ENCODE data around the gene WWOX.

Gene WWOX

DNA sequence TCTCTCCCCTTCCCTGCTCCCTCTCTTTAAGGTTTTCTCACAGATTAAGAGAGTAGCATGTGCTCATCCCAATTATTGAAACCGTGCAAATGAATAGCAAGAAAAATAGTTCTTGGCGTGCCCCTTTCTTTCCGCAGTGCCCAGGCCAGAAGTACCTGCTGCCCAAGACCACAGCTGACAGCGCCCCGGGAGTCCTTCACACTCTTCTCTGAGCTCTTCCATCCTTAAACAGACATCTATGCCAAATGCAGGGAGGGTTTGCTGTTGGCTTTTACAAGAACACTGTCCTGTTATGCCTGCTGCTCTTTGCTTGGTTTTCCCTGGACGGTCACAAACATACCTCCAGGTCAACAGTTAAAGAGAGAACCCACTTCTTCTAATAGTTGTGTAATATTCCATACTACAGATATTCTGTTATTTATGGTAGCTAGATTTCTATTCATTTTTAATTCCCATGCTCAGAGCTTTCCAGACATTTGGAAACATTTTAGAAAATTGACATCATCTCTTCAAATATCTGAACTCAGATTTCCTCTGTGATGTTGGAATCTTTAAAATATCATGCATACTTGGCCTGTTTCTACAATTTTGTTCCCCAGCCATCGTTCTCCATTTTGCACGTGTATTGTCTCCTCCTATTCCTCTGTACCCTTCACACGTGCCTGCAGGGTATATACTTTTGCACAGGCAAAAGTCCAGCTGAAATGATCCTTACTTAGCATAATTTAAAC is 416.7 kb downstream of the WWOX start:
- no peak for ATAC-seq
- no peak for TF ChIP-seq ESRRG (CRISPR knock-in tag; IDR thresholded peaks at IDR 0.05)
- no peak for TF ChIP-seq PPARA (CRISPR knock-in tag; IDR thresholded peaks at IDR 0.05; ENCODE audit: borderline replicate concordance)
- no peak for TF ChIP-seq TOX (CRISPR knock-in tag; IDR thresholded peaks at IDR 0.05; ENCODE audit: borderline replicate concordance)
- TF ChIP-seq, protein P1, sequence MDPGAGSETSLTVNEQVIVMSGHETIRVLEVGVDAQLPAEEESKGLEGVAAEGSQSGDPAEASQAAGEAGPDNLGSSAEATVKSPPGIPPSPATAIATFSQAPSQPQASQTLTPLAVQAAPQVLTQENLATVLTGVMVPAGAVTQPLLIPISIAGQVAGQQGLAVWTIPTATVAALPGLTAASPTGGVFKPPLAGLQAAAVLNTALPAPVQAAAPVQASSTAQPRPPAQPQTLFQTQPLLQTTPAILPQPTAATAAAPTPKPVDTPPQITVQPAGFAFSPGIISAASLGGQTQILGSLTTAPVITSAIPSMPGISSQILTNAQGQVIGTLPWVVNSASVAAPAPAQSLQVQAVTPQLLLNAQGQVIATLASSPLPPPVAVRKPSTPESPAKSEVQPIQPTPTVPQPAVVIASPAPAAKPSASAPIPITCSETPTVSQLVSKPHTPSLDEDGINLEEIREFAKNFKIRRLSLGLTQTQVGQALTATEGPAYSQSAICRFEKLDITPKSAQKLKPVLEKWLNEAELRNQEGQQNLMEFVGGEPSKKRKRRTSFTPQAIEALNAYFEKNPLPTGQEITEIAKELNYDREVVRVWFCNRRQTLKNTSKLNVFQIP (CRISPR knock-in tag; IDR thresholded peaks at IDR 0.05; ENCODE audit: borderline replicate concordance, low read depth), result no peak
- TF ChIP-seq SNAI2 (CRISPR knock-in tag; IDR thresholded peaks at IDR 0.05), result no peak
- TF ChIP-seq OSR1 (CRISPR knock-in tag; IDR thresholded peaks at IDR 0.05), result no peak
- no peak for TF ChIP-seq CSDC2 (CRISPR knock-in tag; IDR thresholded peaks at IDR 0.05)
- TF ChIP-seq CREB5 (CRISPR knock-in tag; IDR thresholded peaks at IDR 0.05; ENCODE audit: low read depth), result no peak
- no peak for TF ChIP-seq ZNF70 (CRISPR knock-in tag; IDR thresholded peaks at IDR 0.05)
- TF ChIP-seq, protein P2, sequence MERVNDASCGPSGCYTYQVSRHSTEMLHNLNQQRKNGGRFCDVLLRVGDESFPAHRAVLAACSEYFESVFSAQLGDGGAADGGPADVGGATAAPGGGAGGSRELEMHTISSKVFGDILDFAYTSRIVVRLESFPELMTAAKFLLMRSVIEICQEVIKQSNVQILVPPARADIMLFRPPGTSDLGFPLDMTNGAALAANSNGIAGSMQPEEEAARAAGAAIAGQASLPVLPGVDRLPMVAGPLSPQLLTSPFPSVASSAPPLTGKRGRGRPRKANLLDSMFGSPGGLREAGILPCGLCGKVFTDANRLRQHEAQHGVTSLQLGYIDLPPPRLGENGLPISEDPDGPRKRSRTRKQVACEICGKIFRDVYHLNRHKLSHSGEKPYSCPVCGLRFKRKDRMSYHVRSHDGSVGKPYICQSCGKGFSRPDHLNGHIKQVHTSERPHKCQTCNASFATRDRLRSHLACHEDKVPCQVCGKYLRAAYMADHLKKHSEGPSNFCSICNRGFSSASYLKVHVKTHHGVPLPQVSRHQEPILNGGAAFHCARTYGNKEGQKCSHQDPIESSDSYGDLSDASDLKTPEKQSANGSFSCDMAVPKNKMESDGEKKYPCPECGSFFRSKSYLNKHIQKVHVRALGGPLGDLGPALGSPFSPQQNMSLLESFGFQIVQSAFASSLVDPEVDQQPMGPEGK (CRISPR knock-in tag; IDR thresholded peaks at IDR 0.05; ENCODE audit: borderline replicate concordance), result no peak
- TF ChIP-seq CSRNP3 (CRISPR knock-in tag; IDR thresholded peaks at IDR 0.05), result no peak
- TF ChIP-seq, protein P3, sequence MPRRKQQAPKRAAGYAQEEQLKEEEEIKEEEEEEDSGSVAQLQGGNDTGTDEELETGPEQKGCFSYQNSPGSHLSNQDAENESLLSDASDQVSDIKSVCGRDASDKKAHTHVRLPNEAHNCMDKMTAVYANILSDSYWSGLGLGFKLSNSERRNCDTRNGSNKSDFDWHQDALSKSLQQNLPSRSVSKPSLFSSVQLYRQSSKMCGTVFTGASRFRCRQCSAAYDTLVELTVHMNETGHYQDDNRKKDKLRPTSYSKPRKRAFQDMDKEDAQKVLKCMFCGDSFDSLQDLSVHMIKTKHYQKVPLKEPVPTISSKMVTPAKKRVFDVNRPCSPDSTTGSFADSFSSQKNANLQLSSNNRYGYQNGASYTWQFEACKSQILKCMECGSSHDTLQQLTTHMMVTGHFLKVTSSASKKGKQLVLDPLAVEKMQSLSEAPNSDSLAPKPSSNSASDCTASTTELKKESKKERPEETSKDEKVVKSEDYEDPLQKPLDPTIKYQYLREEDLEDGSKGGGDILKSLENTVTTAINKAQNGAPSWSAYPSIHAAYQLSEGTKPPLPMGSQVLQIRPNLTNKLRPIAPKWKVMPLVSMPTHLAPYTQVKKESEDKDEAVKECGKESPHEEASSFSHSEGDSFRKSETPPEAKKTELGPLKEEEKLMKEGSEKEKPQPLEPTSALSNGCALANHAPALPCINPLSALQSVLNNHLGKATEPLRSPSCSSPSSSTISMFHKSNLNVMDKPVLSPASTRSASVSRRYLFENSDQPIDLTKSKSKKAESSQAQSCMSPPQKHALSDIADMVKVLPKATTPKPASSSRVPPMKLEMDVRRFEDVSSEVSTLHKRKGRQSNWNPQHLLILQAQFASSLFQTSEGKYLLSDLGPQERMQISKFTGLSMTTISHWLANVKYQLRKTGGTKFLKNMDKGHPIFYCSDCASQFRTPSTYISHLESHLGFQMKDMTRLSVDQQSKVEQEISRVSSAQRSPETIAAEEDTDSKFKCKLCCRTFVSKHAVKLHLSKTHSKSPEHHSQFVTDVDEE (CRISPR knock-in tag; IDR thresholded peaks at IDR 0.05), result no peak
- TF ChIP-seq ZFP30 (CRISPR knock-in tag; IDR thresholded peaks at IDR 0.05), result no peak
- TF ChIP-seq ISL1 (CRISPR knock-in tag; IDR thresholded peaks at IDR 0.05), result no peak
- TF ChIP-seq RARB (CRISPR knock-in tag; IDR thresholded peaks at IDR 0.05), result no peak
- no peak for TF ChIP-seq GLIS3 (CRISPR knock-in tag; IDR thresholded peaks at IDR 0.05)
- no peak for TF ChIP-seq TCF4 (CRISPR knock-in tag; IDR thresholded peaks at IDR 0.05; ENCODE audit: borderline replicate concordance)
- TF ChIP-seq ZNF8 (CRISPR knock-in tag; IDR thresholded peaks at IDR 0.05), result no peak

DNA sequence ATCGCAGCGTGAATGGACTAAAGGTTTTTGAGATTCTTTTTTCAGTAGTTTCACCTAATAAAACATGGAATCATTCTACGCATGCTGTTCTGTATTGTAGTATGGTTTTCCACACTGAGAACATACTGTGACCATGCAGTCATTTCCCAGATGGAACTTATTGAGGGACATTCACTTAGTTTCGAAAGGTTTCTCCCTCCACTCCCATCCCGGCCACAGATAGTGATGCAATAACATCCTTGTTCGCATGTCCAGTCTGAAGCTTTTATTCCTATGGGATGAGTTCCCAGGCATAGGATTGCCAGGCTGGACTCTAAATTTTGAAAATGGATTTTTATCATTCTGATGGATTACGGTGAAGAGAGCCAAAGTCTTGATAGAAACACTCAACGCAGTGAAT is 420.4 kb downstream of the WWOX start:
- no peak for ATAC-seq
- TF ChIP-seq TCF4 (CRISPR knock-in tag; IDR thresholded peaks at IDR 0.05; ENCODE audit: borderline replicate concordance), result no peak
- no peak for TF ChIP-seq TOX (CRISPR knock-in tag; IDR thresholded peaks at IDR 0.05; ENCODE audit: borderline replicate concordance)
- no peak for TF ChIP-seq ZFP3 (CRISPR knock-in tag; IDR thresholded peaks at IDR 0.05)
- no peak for TF ChIP-seq RARB (CRISPR knock-in tag; IDR thresholded peaks at IDR 0.05)
- TF ChIP-seq SNAI2 (CRISPR knock-in tag; IDR thresholded peaks at IDR 0.05), result no peak
- no peak for TF ChIP-seq OSR1 (CRISPR knock-in tag; IDR thresholded peaks at IDR 0.05)
- TF ChIP-seq ZC3H10 (CRISPR knock-in tag; IDR thresholded peaks at IDR 0.05), result no peak
- no peak for TF ChIP-seq CREB5 (CRISPR knock-in tag; IDR thresholded peaks at IDR 0.05; ENCODE audit: low read depth)
- TF ChIP-seq ZFP30 (CRISPR knock-in tag; IDR thresholded peaks at IDR 0.05), result no peak
- TF ChIP-seq PPARA (CRISPR knock-in tag; IDR thresholded peaks at IDR 0.05; ENCODE audit: borderline replicate concordance), result no peak
- TF ChIP-seq, protein P1 (CRISPR knock-in tag; IDR thresholded peaks at IDR 0.05; ENCODE audit: borderline replicate concordance, low read depth), result no peak
- no peak for TF ChIP-seq CSRNP3 (CRISPR knock-in tag; IDR thresholded peaks at IDR 0.05)
- no peak for TF ChIP-seq BACH2 (CRISPR knock-in tag; IDR thresholded peaks at IDR 0.05; ENCODE audit: borderline replicate concordance)
- no peak for TF ChIP-seq GLIS3 (CRISPR knock-in tag; IDR thresholded peaks at IDR 0.05)
- no peak for TF ChIP-seq ZNF565 (CRISPR knock-in tag; conservative IDR thresholded peaks at IDR 0.05; ENCODE audit: low read depth)
- no peak for TF ChIP-seq ZNF70 (CRISPR knock-in tag; IDR thresholded peaks at IDR 0.05)
- TF ChIP-seq, protein P2 (CRISPR knock-in tag; IDR thresholded peaks at IDR 0.05; ENCODE audit: borderline replicate concordance), result no peak

All from SK-N-SH treated with all-trans-retinoic acid at 6 μM for 48 hours (cell line).